ENCODE measurements around the gene ABI3BP. TPM values are rescaled to one million over a fixed set of nuclear protein-coding genes. Genes with fewer than 3 reads are reported as not detected.

The ABI3BP gene
- total RNA-seq, 1 experiment from 2014 or later = 0.28 TPM

GRCh38 chr3:100856821-100857220, 136.4 kb downstream of the ABI3BP start:
- Histone ChIP-seq H3K79me1 (ENCODE audit: insufficient read depth, low read depth, low read length, poor library complexity, severe bottlenecking) (no peaks in the 10 kb centered on the region), H2AK5ac (ENCODE audit: insufficient read length, low read length) (no peak overlapping the region), H2BK5ac (ENCODE audit: insufficient read length, low read length) (no peak overlapping the region), H3K56ac (ENCODE audit: insufficient read length, low read depth, low read length) (no peak overlapping the region), H3K23me2 (ENCODE audit: insufficient read length, low read depth, low read length, poor library complexity, severe bottlenecking) (no peaks in the 10 kb centered on the region), H2AFZ (ENCODE audit: low read length) (no peak overlapping the region), H3K4ac (ENCODE audit: low read depth, low read length) (no peak overlapping the region), H3K9ac (ENCODE audit: extremely low read depth, insufficient read length, low read length) (no peak overlapping the region), H3K79me2 (ENCODE audit: insufficient read depth, low read length) (no peaks in the 10 kb centered on the region), H3K4me1 (ENCODE audit: insufficient read depth, low read length) (no peaks in the 10 kb centered on the region), H3K27ac (ENCODE audit: insufficient read length, low read depth, low read length) (no peak overlapping the region), H3K27me3 (ENCODE audit: insufficient read depth, low read length) (no peaks in the 10 kb centered on the region), H3K18ac (ENCODE audit: insufficient read length, low read depth, low read length) (no peak overlapping the region), H2BK15ac (ENCODE audit: low read depth, low read length) (no peak overlapping the region), H2BK20ac (ENCODE audit: low read depth, low read length, poor library complexity, severe bottlenecking) (no peak overlapping the region), H4K8ac (replicated peaks; ENCODE audit: insufficient read length, low read depth, low read length) (no peak overlapping the region), H4K20me1 (ENCODE audit: control insufficient read depth, insufficient read depth, insufficient read length) (no peaks in the 10 kb centered on the region), H3T11ph (ENCODE audit: low read length) (no peak overlapping the region), H4K91ac (ENCODE audit: insufficient read length, low read depth, low read length) (no peak overlapping the region), H3K14ac (ENCODE audit: insufficient read depth, low read length) (no peak overlapping the region), H4K5ac (ENCODE audit: insufficient read length, low read depth, low read length) (no peak overlapping the region), H3K4me2 (ENCODE audit: insufficient read depth, insufficient read length, low read length) (no peak overlapping the region), H3K23ac (ENCODE audit: insufficient read length, low read depth, low read length) (no peak overlapping the region), H2BK120ac (ENCODE audit: low read depth, low read length, poor library complexity, severe bottlenecking) (no peak overlapping the region), H3K9me3 (ENCODE audit: control insufficient read depth, low read depth, low read length) (no peaks in the 10 kb centered on the region), H2BK12ac (ENCODE audit: insufficient read length, low read depth, low read length) (no peak overlapping the region)
- Mint-ChIP-seq H3K36me3 (ENCODE audit: insufficient read depth in 1 of 3, low read depth in 3 of 3) (no peaks in the 10 kb centered on the region), H3K27ac (no peak overlapping the region), H3K9me3 (no peaks in the 10 kb centered on the region), H3K4me3 (no peak overlapping the region), H3K4me1 (no peaks in the 10 kb centered on the region), H3K27me3 (ENCODE audit: low read depth) (no peaks in the 10 kb centered on the region; the same call in 1 of the 2 replicates)
- TF ChIP-seq, protein P1, sequence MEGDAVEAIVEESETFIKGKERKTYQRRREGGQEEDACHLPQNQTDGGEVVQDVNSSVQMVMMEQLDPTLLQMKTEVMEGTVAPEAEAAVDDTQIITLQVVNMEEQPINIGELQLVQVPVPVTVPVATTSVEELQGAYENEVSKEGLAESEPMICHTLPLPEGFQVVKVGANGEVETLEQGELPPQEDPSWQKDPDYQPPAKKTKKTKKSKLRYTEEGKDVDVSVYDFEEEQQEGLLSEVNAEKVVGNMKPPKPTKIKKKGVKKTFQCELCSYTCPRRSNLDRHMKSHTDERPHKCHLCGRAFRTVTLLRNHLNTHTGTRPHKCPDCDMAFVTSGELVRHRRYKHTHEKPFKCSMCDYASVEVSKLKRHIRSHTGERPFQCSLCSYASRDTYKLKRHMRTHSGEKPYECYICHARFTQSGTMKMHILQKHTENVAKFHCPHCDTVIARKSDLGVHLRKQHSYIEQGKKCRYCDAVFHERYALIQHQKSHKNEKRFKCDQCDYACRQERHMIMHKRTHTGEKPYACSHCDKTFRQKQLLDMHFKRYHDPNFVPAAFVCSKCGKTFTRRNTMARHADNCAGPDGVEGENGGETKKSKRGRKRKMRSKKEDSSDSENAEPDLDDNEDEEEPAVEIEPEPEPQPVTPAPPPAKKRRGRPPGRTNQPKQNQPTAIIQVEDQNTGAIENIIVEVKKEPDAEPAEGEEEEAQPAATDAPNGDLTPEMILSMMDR (conservative IDR thresholded peaks at IDR 0.05) = no peak
- DNase-seq = no peak
- no CpG with 5 or more reads among the region's 1 CpG for WGBS (ENCODE audit: extremely low coverage, insufficient read length, low lambda C conversion rate)

Data from H9 (cell line).